Activated gamma-delta T cell treated with Interleukin-2 at 50 U/mL for 16 hours (primary cell): ENCODE measurements around the gene ATXN10.

Experiments used
- DNase-seq: peaks from one replicate; pipeline ENCODE4 v3.0.0-alpha.2; 2020

The ATXN10 gene

GRCh38 chr22:45866126-45866645 lies 194.6 kb downstream of the ATXN10 start:
- DNase-seq = no peak

GRCh38 chr22:45866646-45867117 lies 195.0 kb downstream of the ATXN10 start:
- no peak for DNase-seq

- no peak for DNase-seq
Measured at GRCh38 chr22:45867118-45867905, 195.7 kb downstream of the ATXN10 start.

- DNase-seq = no peak
Measured at GRCh38 chr22:45867906-45868555, 196.4 kb downstream of the ATXN10 start.

- no peak for DNase-seq
Measured at GRCh38 chr22:45868571-45869339, 197.1 kb downstream of the ATXN10 start.

GRCh38 chr22:45869340-45869847 lies 197.8 kb downstream of the ATXN10 start:
- DNase-seq = no peak

GRCh38 chr22:45870011-45870410 lies 198.4 kb downstream of the ATXN10 start:
- no peak for DNase-seq

- no peak for DNase-seq
Measured at GRCh38 chr22:45871721-45872120, 200.1 kb downstream of the ATXN10 start.

GRCh38 chr22:45872659-45873263 lies 201.1 kb downstream of the ATXN10 start:
- DNase-seq = no peak

GRCh38 chr22:45876136-45877035 lies 204.8 kb downstream of the ATXN10 start:
- DNase-seq = no peak

GRCh38 chr22:45877036-45877380 lies 205.4 kb downstream of the ATXN10 start:
- no peak for DNase-seq

- no peak for DNase-seq
Measured at GRCh38 chr22:45877651-45878050, 206.0 kb downstream of the ATXN10 start.

GRCh38 chr22:45878051-45878781 lies 206.6 kb downstream of the ATXN10 start:
- no peak for DNase-seq

- no peak for DNase-seq
Measured at GRCh38 chr22:45878901-45879551, 207.4 kb downstream of the ATXN10 start.

GRCh38 chr22:45879552-45879949 lies 207.9 kb downstream of the ATXN10 start:
- no peak for DNase-seq

- DNase-seq = no peak
Measured at GRCh38 chr22:45880091-45880715, 208.6 kb downstream of the ATXN10 start.

- no peak for DNase-seq
Measured at GRCh38 chr22:45880716-45881523, 209.3 kb downstream of the ATXN10 start.

- DNase-seq = no peak
Measured at GRCh38 chr22:45881524-45881875, 209.9 kb downstream of the ATXN10 start.
